Parathyroid adenoma (tissue), 2 donors: ENCODE measurements around the gene ZBTB38.

ENCODE experiments used
- H2AFZ ChIP-seq: fragments of 300-600 bp; sonication (generic); one replicate; pipeline ENCODE4 v1.7.0; 2017; ENCODE audit warnings: antibody characterized with exemption, mild to moderate bottlenecking
- H3K27ac ChIP-seq: fragments of 300-600 bp; sonication (generic); one replicate; pipeline ENCODE4 v1.7.0; 2017
- H3K27me3 ChIP-seq: fragments of 300-600 bp; sonication (generic); one replicate; pipeline ENCODE4 v1.7.0; 2017; ENCODE audit warnings: low read length; ENCODE audit not compliant: control insufficient read depth, insufficient read depth
- H3K36me3 ChIP-seq: fragments of 300-600 bp; sonication (generic); one replicate; pipeline ENCODE4 v1.7.0; 2017; ENCODE audit warnings: low read length; ENCODE audit not compliant: control insufficient read depth, insufficient read depth
- H3K4me1 ChIP-seq: fragments of 300-600 bp; sonication (generic); one replicate; pipeline ENCODE4 v1.7.0; 2017; ENCODE audit warnings: control low read depth
- H3K4me2 ChIP-seq: fragments of 300-600 bp; sonication (generic); one replicate; pipeline ENCODE4 v1.7.0; 2017; ENCODE audit warnings: low read length
- H3K4me3 ChIP-seq: fragments of 300-600 bp; sonication (generic); one replicate; pipeline ENCODE4 v1.7.0; 2017; ENCODE audit warnings: low read depth, low read length
- H3K79me2 ChIP-seq: fragments of 300-600 bp; sonication (generic); one replicate; pipeline ENCODE4 v1.7.0; 2017; ENCODE audit warnings: control low read depth
- H3K9ac ChIP-seq: fragments of 300-600 bp; sonication (generic); one replicate; pipeline ENCODE4 v1.7.0; 2017; ENCODE audit warnings: mild to moderate bottlenecking
- H3K9me3 ChIP-seq: fragments of 300-600 bp; sonication (generic); one replicate; pipeline ENCODE4 v1.7.0; 2017; ENCODE audit warnings: low read length; ENCODE audit not compliant: control insufficient read depth
- TF ChIP-seq, protein P1 (sequence below): fragments of 300-600 bp; sonication (generic); IDR thresholded peaks from one replicate; pipeline ENCODE4 v1.7.0; 2017; ENCODE audit warnings: antibody characterized with exemption, mild to moderate bottlenecking
- donor health status: primary hyperparathyroidism.

Gene ZBTB38

DNA sequence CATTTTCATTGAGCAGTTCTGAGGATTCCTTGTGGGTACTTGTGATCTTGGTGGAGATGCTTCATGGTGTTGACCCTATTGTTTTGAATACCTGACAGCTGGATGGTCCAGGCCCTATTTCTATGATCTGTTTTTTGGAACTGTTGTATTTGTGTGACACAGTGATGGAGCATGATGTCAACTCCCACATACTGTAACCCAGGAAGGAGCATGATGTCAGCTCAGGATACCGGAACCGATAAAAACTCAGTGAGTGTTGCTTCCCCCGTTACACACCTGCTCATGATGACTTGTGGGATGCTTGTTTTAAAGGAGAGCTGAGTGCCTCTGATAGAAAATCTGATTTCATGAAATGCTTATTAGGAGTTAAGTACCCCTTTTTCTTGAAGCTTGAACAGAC lies 45.1 kb downstream of the ZBTB38 start:
- Histone ChIP-seq H3K27ac (peak overlapping the region; percentile 93), H3K27me3 (no peaks in the 10 kb centered on the region), H3K36me3 (no peaks in the 10 kb centered on the region), H3K4me1 (peaks cover 60% of the 10 kb centered on the region), H3K9ac (no peak overlapping the region), H3K9me3 (no peaks in the 10 kb centered on the region), H3K79me2 (peaks cover 57% of the 10 kb centered on the region), H3K4me3 (no peak overlapping the region), H3K4me2 (no peak overlapping the region), H2AFZ (peak overlapping the region; percentile 65)
- TF ChIP-seq, protein P1, sequence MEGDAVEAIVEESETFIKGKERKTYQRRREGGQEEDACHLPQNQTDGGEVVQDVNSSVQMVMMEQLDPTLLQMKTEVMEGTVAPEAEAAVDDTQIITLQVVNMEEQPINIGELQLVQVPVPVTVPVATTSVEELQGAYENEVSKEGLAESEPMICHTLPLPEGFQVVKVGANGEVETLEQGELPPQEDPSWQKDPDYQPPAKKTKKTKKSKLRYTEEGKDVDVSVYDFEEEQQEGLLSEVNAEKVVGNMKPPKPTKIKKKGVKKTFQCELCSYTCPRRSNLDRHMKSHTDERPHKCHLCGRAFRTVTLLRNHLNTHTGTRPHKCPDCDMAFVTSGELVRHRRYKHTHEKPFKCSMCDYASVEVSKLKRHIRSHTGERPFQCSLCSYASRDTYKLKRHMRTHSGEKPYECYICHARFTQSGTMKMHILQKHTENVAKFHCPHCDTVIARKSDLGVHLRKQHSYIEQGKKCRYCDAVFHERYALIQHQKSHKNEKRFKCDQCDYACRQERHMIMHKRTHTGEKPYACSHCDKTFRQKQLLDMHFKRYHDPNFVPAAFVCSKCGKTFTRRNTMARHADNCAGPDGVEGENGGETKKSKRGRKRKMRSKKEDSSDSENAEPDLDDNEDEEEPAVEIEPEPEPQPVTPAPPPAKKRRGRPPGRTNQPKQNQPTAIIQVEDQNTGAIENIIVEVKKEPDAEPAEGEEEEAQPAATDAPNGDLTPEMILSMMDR = no peak

- Histone ChIP-seq H3K4me2 (no peak overlapping the region), H3K4me1 (peaks cover 58% of the 10 kb centered on the region), H3K27ac (peak overlapping the region; percentile 93), H3K4me3 (no peak overlapping the region), H3K79me2 (peaks cover 63% of the 10 kb centered on the region), H3K27me3 (no peaks in the 10 kb centered on the region), H2AFZ (no peak overlapping the region), H3K36me3 (no peaks in the 10 kb centered on the region), H3K9me3 (no peaks in the 10 kb centered on the region), H3K9ac (no peak overlapping the region)
- TF ChIP-seq, protein P1 = no peak
These were observed 45.7 kb downstream of the ZBTB38 start for GRCh38 chr3:141413801-141414689.

DNA sequence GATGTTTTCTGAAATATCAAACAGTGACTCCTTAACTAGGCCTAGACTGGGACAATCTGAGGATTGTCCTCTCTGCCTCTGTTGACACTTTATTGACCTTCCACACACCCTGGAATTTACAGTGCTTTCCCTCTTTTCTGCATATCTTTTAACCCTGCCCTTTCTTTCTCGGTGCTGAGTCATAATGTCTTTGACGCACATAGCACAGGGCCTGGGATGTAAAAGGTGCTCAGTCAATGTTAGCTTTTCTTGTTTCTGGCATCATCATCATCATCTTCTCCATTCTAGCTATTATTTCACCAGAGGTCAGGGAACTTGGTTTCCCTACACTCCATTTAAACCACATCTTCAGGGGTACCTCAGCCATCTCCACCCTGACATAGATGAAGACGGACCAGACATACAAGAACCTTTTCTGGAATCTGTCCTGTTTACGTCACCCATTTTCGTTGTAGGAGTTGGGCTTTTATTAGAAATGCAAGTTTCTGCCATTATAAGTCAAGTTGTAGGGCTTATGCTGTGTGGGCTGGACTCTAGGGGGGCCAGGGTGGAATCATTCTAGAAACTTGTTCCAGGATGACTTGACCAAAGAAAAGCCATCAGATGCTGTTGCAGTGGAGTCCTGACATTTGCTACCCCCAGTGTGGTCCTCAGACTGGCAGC lies 46.6 kb downstream of the ZBTB38 start:
- H3K4me2 ChIP-seq = no peak overlapping the region
- no peaks in the 10 kb centered on the region for H3K36me3 ChIP-seq
- no peak overlapping the region for H2AFZ ChIP-seq
- no peaks in the 10 kb centered on the region for H3K27me3 ChIP-seq
- no peak overlapping the region for H3K4me3 ChIP-seq
- no peak overlapping the region for H3K9ac ChIP-seq
- H3K79me2 ChIP-seq = peaks cover 72% of the 10 kb centered on the region
- TF ChIP-seq, protein P1 = no peak
- H3K4me1 ChIP-seq = peaks cover 53% of the 10 kb centered on the region
- H3K27ac ChIP-seq = peak overlapping the region; percentile 93
- no peaks in the 10 kb centered on the region for H3K9me3 ChIP-seq

DNA sequence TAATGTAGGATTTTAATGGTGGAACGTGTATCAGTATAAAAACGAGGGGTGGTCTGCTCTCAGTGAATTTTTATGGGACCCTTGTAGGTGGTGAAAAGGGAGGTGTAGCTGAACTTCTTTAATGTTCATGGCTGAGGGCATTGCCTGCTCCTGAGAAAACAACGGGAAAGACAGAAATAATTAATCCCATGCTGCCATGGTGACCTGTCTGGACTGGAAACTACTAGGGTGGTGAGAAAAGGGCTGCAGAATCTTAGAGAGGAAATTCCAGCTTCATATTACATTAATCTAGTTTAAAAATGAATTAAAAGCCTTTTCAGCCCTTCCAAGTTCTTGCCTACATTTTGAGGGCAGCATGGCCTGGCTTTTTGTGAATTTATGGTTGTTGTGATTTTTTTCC lies 47.6 kb downstream of the ZBTB38 start:
- Histone ChIP-seq H2AFZ (no peak overlapping the region), H3K79me2 (peaks cover 78% of the 10 kb centered on the region), H3K27ac (peak overlapping the region; percentile 11), H3K4me3 (no peak overlapping the region), H3K9me3 (no peaks in the 10 kb centered on the region), H3K36me3 (no peaks in the 10 kb centered on the region), H3K27me3 (no peaks in the 10 kb centered on the region), H3K4me1 (peaks cover 44% of the 10 kb centered on the region), H3K9ac (no peak overlapping the region), H3K4me2 (no peak overlapping the region)
- TF ChIP-seq, protein P1 = no peak
